GM21447 (cell line): ENCODE measurements around the gene LCA5.
"Not testable (repeated sequence)": the region's sequence is repeated elsewhere in the genome, so short reads cannot be mapped to it uniquely, and the experiment has no call there.

Experiments
- ATAC-seq: cut with Tn5 transposase; IDR thresholded peaks from one replicate; pipeline ENCODE4 v1.9.1; 2021; ENCODE audit not compliant: unreplicated experiment

LCA5 gene

DNA sequence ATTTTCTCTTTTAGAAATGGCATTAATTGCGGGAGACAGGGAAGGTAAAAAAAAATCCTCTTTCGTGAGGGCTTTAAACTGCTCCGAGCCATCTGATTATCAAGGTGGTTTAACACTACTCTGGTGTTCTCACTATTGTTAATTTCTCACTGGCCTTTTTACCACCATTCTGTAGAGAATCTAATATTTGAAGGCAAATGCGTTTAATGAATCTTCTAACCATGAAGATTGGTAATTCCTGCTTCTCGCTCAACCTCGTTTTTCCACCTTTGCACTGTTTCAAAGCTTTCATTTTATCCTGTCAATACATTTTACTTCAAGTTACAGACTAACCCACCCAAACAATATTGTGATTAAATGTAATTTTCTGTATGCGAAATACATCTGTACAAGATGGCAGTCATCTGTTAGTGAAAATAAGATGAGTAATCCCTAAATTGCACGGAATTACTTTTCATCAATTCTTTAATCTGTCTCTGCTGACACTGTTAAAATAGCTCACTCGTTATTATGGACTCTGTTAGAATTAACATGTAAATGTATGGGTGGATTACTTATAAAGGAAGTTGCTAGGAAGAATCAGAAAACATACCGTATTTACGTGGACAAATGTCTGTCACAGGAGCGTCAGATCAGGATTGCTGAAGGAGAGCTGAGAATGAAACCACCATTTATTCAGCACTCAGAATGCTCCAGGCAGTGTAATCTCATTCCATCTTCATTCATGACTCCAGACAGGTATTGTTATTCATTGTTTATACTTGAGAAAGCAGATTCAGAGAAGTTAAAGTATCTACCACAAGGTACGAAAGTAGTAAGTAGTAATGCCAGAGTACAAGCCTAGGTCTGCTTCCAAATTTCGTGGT lies 1.1 kb upstream of the LCA5 start:
- ATAC-seq = no peak

DNA sequence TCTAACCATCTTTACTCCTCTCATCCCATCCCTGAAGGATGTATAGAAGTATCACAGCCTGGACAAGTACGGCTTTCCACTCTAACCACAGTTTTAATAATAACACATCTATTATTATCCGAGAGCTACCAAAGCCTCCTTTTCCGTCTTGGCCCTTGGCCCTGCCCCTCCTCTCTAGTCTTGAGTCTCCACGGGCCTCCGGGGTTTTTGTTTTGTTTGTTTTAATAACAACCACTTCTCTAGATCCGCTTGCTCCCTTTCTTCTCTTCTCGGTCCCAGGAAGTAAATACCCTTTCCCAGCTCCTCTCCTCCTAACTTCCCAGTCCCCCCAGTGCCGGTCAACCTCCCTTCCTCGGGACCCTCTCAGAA lies 661 bp downstream of the LCA5 start:
- no peak for ATAC-seq

DNA sequence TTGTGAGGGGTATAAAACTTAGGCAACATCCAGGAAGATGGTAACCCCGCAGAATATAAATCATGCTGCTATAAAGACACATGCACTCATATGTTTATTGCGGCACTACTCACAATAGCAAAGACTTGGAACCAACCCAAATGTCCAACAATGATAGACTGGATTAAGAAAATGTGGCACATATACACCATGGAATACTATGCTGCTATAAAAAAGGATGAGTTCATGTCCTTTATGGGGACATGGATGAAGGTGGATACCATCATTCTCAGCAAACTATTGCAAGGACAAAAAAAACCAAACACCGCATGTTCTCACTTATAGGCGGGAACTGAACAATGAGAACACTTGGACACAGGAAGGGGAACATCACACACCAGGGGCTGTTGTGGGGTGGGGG lies 7.7 kb downstream of the LCA5 start:
- ATAC-seq = not testable (repeated sequence)

DNA sequence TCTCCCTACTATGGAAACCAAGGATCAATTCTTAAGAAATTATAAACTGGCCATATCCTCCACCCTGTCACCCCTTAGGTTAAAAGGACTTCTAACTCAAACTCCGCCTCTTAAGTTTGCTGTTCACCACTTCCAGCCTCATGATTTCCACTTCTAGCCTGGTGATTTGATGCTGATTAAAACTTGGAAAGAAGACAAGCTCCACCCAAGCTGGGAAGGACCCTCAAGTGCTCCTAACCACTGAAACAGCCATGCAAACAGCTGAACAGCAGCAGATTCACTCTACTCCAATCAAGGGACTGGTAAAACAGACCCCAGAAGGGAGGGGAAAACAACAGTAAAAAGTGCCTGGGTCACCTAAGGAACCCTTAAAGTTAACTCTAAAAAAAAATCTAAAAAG lies 10.3 kb downstream of the LCA5 start:
- ATAC-seq = no peak

DNA sequence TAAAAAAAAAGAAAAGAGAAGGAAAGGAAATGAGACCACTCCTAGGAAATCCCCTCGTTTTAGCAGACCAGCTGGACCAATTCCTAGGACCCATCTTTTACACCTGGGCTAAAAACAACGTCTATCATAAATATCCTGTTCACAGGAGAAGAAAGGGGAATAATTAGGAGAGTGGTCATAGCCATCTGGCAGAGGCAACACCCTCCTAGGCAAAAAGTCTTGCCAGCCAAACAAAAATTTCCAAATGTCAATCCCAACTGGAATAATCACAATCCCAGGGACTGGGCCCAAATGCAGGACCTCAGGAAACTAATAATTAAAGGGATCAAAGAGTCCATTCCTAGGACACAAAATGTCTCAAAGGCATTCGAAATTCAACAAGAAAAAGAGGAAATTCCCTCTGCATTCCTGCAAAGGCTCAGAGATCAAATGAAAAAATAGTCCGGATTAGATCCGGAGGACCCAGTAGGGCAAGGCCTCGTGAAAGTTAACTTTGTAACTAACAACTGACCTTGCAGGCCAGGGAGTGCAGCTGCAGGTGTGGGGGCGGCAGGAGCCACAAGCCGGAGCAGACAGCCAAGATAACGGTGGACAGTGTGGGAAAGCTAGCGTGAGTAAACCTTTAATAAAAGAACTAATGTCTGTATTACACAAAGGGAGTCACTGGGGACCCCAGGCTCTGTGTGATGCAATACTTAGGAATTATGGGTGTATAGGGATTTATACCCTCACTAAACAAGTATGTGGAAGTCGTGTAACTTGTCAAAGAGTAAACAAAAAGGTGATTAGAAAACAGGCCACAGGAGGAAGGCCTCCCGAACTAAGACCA lies 11.7 kb downstream of the LCA5 start:
- no peak for ATAC-seq

DNA sequence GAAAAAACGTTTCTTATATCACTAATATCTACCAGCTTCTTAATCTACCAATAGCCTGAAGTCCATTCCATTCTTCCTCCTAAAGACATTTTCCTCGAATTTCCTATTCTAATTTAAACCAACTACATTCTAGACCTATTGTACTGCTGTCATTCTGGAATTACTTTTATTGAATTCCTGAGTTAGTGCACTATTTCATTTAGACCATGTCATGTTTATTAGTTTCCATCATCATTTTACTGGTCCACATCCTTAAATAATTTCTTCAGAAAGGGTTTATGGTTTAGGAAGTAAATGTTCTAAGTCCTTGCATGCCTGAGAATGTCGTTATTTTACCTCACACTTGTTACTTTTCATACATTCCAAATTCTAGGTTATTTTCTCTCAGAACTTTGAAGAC lies 13.2 kb downstream of the LCA5 start:
- ATAC-seq = no peak

DNA sequence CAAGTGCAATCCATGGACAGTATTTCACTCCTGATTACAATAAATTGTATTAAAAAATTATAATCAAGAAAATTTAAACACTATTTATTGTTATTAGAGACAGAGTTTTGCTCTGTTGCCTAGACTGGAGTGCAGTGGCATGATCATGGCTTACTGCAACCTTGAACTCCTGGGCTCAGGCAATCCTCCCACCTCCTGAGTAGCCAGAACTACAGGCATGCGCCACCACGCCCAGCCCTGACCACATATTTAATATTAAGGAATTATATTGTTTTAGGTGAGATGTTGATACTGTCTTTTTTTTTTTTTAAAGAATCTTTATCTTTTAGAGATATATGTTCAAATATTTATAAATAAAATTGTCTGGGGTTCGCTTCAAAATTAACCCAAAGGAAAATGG lies 14.6 kb downstream of the LCA5 start:
- no peak for ATAC-seq

DNA sequence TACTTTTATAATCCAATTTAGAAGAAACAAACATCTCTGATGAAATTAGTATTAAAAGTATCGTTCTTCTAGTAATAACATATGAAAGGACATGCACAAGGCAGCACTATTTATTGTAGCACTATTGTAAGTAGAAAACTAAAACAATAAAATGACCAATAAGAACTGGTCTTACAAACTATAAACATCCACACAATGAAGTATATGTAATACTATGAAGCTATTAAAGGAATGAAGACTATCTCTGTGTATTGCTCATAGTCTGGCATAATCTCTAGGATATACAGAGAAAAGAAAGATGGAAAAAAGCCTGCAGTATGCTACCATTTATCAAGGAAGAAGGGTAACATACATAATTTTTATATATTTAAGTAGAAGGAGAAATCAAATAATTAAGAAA lies 16.7 kb downstream of the LCA5 start:
- ATAC-seq = no peak

DNA sequence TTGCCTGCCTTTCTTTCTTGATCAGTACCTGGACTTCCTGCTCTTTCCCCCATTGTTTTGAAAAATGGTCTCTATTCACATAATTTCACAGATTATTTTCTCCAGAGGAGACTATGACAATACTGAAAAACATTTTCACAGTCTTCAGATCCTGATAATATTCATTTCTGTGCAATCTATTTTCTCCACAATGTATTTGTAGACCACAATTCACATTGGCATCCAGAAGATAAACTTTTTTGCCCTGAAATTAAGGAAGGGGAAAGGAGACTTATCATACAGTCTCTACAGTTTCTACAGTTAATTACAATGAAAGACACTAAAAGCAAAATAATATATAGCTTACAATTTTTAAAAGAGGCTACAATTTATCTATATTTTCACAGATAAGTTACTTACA lies 18.4 kb downstream of the LCA5 start:
- no peak for ATAC-seq

DNA sequence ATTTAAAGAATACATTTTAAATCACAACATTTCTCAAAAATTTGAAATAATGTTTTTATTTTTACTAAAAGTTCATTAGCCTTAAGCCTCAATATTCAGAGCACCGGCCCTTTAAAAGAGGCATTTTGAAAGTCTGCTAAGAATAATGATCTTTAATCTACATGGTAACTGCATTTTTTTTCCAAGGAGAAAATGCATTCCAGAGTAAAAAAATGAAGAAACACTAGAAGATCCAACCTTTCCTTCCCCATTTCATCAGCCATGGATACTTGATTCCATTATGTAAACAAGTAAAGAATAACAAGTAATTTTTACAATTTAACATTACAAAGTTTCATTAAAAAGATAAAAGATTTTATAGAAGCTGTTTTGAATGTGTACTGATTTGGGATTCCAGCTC lies 21.8 kb downstream of the LCA5 start:
- ATAC-seq = no peak

DNA sequence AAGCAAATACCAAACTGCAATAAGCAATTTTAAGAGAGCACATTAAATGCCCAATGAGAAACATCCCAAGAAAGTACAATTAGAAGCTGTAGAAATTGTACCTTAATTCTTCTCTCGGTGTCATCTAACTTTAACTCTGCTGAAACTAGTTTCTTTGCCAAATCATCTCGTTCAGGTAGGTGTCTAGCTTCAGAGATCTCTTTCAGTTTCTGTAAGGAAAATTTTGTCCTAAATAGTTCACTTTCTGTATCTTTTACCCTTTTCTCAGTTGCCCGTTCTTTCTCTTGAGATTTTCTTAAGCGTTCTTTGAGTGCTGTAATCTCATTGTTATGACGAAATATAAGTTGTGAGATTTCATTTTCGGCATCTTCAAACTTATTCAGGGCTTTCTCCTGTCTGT lies 24.1 kb downstream of the LCA5 start:
- no peak for ATAC-seq

DNA sequence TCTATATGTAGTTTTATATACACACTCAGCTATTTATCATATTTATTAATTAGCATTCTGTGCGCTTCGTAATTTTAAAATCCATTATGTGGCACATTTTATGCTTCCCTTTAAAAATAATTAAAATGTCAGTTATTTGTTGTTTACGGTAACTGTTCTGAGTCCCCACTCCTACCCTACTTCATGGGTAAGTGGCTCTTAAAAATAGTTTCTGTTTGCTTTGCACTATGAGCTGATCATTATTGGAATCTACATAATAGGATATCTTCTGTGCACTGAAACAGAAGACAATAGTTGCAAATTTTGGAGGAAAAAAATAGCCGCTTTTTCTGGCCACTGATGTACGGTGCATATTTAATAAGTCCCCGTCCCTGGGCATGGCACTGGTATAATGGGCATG lies 25.2 kb downstream of the LCA5 start:
- ATAC-seq = no peak

DNA sequence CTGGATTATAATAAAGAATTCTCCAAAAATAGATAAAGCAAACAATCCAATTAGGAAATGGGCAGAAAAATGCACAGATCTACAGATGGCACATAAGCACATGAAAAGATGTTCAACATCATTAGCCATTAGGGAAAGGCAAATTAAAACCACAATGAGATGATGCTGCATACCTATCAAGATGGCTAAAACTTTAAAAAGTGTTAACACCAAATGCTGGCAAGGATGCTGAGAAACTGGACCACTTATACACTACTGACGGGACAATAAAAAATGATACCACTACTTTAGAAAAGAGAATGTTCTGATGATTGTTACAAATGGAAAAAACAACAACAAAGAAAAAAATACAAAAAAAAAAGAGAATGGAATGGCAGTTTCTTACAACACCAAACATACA lies 26.5 kb downstream of the LCA5 start:
- no peak for ATAC-seq

DNA sequence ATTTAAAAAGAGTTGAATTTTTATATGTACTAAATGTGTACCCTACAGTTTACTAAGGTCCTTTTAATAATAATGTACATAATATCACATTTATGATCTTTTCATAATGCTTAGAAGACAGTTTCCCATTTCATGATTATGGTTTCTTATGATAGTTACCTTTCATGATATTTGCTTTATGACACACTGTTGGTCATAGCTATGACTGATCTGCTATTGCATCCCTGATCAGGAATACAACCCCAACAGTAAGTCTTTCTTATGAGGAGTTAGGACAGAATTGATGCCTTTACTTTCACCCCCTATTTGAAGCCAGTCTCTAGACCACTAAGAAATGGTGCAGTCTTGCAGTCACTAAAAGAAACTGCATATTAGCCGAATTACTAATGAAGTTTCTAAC lies 31.0 kb downstream of the LCA5 start:
- ATAC-seq = no peak

DNA sequence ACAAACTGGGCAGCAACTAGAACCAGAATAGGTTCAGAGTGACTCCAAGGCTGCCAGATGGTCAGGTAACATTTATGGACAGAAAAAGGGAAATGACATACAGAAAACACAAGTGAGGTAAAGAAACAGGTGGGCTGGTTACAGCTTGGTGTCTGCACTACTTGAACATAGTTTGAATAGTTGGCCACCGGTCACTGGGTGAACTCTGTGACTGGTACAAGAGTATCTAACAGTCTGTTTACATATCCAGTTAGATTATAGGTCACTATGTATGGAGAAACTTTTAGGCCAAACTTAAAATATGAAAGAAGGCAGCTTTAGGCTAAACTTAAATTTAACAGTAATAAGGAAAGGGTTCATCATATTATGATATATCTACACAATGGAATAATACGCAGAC lies 32.9 kb downstream of the LCA5 start:
- no peak for ATAC-seq

DNA sequence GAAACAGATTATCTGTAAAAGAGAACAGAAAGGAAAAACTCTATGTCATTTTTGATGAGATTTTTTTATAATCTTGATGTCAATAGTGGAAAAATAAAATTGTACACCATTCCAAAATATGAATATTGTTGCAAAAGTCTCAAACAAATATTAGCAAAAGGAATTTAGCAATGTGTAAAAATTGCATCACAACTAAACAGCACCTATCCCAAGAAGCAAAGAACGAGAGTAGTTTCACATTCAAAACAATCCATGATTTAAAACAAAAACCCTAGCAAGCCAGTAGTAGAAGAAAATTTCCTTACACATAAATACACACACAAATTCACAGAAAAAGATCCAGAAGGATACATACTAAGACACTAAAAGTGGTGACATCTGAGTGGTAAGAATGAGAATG lies 38.4 kb downstream of the LCA5 start:
- ATAC-seq = no peak

DNA sequence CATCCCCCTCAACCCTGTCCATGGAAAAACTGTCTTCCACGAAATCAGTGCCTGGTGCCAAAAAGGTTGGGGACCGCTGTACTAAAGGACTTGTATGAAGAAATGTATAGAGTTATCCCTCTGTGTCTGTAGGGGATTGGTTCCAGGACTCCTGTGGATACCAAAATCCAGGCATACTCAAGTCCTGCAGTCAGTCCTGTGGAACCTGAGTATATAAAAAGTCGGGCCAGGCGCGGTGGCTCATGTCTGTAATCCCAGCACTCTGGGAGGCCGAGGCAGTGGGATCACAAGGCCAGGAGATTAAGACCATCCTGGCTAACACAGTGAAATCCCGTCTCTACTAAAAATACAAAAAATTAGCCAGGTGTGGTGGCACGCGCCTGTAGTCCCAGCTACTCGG lies 42.0 kb downstream of the LCA5 start:
- ATAC-seq = no peak

DNA sequence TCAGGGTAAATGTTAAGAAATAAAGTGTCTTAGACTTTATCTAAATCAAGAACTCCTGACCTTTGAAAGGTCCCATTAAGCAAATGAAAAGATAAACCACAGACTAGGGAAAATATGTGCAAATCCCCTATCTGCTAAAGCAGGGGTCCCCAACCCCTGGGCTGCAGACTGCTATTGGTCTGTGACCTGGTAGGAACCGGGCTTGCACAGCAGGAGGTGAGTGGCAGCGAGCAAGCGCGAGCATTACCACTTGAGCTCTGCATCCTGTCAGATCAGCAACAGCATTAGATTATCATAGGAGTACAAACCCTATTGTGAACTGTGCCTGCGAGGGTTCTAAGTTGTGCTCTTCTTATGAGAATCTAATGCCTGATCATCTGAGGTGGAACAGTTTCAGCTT lies 42.4 kb downstream of the LCA5 start:
- no peak for ATAC-seq

DNA sequence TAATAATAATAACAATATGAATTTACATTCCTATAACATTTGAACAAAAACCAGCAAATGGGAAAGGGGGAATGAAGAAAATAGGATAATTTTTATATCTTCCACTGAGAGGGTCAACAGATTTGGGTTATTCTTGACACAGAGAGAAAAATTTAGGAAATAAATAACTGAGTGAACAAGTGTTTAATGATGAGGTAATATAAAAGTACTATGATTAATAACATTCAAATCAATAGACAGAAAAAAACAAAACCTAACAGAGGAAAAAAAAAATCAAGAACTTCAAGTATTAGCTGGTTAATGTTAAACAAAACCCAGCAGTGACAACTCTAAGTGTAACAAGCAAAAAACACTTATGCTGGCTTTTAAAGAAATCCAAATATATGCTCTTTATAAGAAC lies 66.5 kb downstream of the LCA5 start:
- ATAC-seq = no peak

DNA sequence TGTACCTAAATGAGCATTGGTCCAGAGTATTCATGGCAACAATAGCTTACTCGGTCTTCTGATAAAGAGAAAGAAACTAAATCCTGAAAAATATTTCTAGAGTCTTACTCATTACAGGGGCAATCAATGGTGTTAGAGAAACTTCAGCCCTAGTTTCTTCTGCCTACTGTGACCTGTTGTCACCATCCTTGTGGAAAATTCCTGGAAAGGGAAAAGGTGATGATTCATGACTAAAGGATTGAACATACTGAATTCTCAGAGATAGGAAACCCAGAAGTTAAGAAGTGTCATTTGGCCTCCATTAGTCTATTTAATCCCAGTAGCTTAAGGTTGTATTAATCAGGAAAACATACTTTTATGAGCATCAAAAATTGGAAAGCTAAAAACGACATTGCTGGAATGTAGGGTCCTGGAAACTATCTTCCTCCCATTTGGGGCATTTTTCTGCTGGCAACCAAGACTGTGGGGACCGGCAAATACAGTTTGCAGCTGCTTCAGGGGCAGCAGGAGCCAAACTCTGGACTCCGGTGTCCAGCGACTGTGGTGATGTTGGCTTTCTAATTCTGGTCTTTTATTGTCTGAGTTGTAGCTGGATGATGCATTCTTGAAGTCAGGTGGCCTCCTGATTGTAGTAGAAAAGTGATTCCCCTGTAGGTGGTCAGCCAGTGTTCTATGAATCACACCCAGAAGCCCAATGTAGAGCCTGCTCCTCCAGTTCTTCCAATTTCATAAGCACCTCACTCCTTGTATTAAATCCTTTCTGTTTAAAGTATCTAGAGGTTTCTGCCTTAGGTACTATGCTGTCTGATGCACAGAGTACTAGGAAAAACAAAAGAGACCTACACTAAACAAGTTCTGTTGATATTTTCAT lies 67.6 kb downstream of the LCA5 start:
- ATAC-seq = no peak

DNA sequence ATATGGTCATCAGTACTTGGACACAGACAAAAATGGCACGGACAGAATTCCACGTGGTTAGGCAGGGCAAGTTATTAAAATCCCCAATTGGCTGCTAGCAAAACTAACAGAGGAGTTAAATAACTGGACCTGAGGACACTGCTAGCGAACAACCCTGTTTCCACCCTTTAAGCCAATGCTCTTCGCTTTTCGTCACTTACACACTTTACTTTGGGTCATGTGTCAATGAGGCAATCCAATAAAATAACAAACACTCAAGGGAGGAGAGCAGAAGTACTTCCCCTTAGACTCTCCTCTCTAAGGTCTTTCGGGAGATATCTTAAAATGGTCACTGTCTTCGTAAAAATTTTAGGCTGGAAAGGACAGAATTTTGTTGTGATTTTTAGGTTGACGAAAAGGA lies 68.6 kb downstream of the LCA5 start:
- no peak for ATAC-seq

DNA sequence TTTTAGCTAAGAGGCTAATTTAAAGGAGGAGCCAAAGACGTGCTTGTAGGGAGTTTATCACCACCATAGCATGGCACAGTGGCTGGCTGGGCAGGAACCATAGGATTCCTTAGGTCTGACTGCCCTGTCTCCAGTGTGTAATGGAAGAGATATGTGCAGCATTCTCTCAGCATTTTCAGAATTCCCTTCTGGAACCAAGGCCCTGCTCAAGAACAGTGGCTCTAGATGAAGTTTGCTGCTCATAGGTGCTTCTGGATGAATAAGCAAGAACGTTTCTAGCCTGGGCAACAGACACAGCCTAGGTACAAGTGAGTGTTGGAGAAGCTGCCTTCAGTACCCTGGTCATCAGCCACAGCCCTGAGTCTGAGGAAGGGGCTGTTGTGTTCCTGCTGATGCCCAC lies 69.1 kb downstream of the LCA5 start:
- ATAC-seq = no peak
